ENCODE measurements around the gene CYP46A1.

The CYP46A1 gene

GRCh38 chr14:99720941-99721791, 37.1 kb downstream of the CYP46A1 start:
- TF ChIP-seq, protein P1, sequence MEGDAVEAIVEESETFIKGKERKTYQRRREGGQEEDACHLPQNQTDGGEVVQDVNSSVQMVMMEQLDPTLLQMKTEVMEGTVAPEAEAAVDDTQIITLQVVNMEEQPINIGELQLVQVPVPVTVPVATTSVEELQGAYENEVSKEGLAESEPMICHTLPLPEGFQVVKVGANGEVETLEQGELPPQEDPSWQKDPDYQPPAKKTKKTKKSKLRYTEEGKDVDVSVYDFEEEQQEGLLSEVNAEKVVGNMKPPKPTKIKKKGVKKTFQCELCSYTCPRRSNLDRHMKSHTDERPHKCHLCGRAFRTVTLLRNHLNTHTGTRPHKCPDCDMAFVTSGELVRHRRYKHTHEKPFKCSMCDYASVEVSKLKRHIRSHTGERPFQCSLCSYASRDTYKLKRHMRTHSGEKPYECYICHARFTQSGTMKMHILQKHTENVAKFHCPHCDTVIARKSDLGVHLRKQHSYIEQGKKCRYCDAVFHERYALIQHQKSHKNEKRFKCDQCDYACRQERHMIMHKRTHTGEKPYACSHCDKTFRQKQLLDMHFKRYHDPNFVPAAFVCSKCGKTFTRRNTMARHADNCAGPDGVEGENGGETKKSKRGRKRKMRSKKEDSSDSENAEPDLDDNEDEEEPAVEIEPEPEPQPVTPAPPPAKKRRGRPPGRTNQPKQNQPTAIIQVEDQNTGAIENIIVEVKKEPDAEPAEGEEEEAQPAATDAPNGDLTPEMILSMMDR (conservative IDR thresholded peaks at IDR 0.05; ENCODE audit: low read depth) = no peak
- DNase-seq (ENCODE audit: low spot score) = no peak
- CTCF ChIA-PET = interaction anchor here (0.7 kb wide), 1 partner anchor 166 kb away, joined by 3 read pairs; no protein-coding TSS in a partner anchor
- POLR2A ChIA-PET (ENCODE audit: low non-redundant PET) = no interaction called here
- no peak overlapping the region for H3K27ac ChIP-seq

- CTCF ChIA-PET = interaction anchor here (0.7 kb wide), 1 partner anchor 165 kb away, joined by 3 read pairs; no protein-coding TSS in a partner anchor
- no peak overlapping the region for H3K27ac ChIP-seq
- POLR2A ChIA-PET (ENCODE audit: low non-redundant PET) = no interaction called here
- TF ChIP-seq, protein P1 (conservative IDR thresholded peaks at IDR 0.05; ENCODE audit: low read depth) = no peak
- DNase-seq (ENCODE audit: low spot score) = no peak
Measured at GRCh38 chr14:99721792-99722516, 37.9 kb downstream of the CYP46A1 start.

GRCh38 chr14:99722741-99723140, 38.6 kb downstream of the CYP46A1 start:
- H3K27ac ChIP-seq = no peak overlapping the region
- ChIA-PET POLR2A (ENCODE audit: low non-redundant PET) (no interaction called here), CTCF (no interaction called here)
- DNase-seq (ENCODE audit: low spot score) = no peak
- TF ChIP-seq, protein P1 (conservative IDR thresholded peaks at IDR 0.05; ENCODE audit: low read depth) = no peak

DNA sequence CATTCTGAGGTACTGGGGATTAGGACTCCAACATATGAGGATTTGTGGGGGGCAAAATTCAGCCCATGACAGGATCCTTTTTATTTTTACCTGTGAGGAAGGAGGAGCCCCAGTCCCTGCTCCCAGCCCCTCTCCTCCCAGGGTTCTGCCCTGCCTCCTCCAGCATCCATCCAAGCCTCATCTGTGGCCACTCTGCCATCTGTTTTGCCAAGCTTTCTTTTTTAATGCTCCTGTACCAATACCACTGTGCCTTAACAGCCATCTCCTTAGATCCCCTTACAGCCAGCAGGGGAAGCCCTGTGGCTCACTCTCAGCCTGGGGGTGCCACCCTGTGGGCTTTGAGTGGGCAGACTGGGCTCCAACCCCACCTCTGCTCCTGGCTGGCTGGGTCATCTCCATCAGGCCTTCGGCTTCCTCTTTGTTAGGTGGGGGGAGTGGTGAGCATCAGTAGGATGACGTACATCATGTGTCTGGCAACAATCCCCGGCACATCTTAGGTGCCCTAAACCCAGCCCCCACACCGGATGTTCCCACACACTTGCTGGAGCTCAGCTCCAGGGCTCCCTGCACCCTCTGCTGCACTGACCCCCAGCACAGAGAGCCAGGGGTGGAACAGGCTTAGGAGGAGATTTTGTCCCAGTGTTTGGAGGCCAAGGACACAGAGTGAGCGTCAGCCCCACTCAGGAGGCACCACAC, 40.2 kb downstream of the CYP46A1 start:
- TF ChIP-seq, protein P1 (conservative IDR thresholded peaks at IDR 0.05; ENCODE audit: low read depth) = no peak
- ChIA-PET POLR2A (ENCODE audit: low non-redundant PET) (no interaction called here), CTCF (no interaction called here)
- no peak for DNase-seq (ENCODE audit: low spot score)
- no peak overlapping the region for H3K27ac ChIP-seq

DNA sequence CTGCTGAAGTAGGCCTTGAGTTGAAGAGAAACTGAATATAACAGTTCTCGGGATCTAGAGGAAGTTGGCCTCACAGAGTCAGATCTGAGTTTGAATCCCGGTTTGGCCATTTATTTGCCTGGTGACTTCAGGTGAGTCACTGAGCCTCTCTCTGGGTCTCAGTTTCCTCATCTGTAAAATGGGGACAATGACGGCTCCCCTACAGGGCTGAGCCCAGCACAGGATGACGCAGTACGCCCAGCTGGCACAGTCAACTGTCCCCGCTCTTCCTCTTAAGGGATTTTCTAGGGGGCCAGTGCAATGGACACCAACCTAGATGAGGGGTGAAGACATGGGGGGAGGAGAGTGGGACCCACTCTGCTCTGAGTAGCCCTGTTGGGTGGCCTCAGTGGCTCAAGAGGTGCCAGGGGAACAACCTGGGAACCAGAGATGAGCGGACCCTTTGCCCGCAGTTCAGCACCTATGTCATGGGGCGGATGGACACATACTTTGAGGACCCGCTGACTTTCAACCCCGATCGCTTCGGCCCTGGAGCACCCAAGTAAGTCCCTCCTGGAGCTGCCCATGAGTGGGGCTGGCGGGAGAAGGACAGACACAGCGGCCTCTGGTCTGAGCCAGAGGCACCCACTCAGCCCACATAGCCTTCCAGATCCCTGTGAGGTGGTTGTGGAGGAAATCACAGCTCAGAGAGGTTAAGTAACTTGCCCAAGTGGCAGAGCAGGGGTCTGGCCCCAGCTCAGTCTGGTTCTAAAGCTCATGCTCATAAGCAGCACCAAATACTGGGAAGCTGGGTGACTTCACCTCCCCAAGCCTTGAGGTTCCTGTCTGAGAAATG, 41.1 kb downstream of the CYP46A1 start:
- POLR2A ChIA-PET (ENCODE audit: low non-redundant PET) = no interaction called here
- H3K27ac ChIP-seq = no peak overlapping the region
- CTCF ChIA-PET = interaction anchor here (0.6 kb wide), 1 partner anchor 394 kb away, joined by 3 read pairs; no protein-coding TSS in a partner anchor
- no peak for DNase-seq (ENCODE audit: low spot score)
- TF ChIP-seq, protein P1 (conservative IDR thresholded peaks at IDR 0.05; ENCODE audit: low read depth) = no peak

Measured in RWPE1 (cell line).